Neural cell (in vitro differentiated cells): ENCODE results near the gene DLST. TPM values are rescaled to one million over a fixed set of nuclear protein-coding genes. Genes with fewer than 3 reads are reported as not detected.

ENCODE experiments used
- H2AFZ ChIP-seq: fragments of 200-600, 300-800 bp; sonication (generic), shearing (Covaris generic); 2 replicates; pipeline ENCODE4 v1.6.0; 2014; ENCODE audit warnings: low read depth, mild to moderate bottlenecking, antibody characterized with exemption, low read length, moderate library complexity
- H3F3A ChIP-seq: fragments of 200-600 bp; shearing (Covaris generic); 2 replicates; pipeline ENCODE4 v1.6.1; 2016; ENCODE audit warnings: mild to moderate bottlenecking, moderate library complexity, mixed read lengths, antibody characterized with exemption, low read length; ENCODE audit not compliant: insufficient read depth, poor library complexity, severe bottlenecking
- H3K27ac ChIP-seq: fragments of 200-600, 300-800 bp; sonication (generic), shearing (Covaris generic); 2 replicates; pipeline ENCODE4 v1.5.1; 2014; ENCODE audit warnings: mild to moderate bottlenecking, low read length, moderate library complexity
- H3K27me3 ChIP-seq: fragments of 300-800, 200-600 bp; sonication (generic), shearing (Covaris generic); 2 replicates; pipeline ENCODE4 v1.6.0; 2014; ENCODE audit warnings: mild to moderate bottlenecking, low read depth, low read length, moderate library complexity; ENCODE audit not compliant: insufficient read depth
- H3K36me3 ChIP-seq: fragments of 300-800, 200-600 bp; sonication (generic), shearing (Covaris generic); 2 replicates; pipeline ENCODE4 v1.5.1; 2014; ENCODE audit warnings: mild to moderate bottlenecking, antibody characterized with exemption, low read length, moderate library complexity; ENCODE audit not compliant: insufficient read depth
- H3K4me2 ChIP-seq: fragments of 300-800, 200-600 bp; sonication (generic), shearing (Covaris generic); 2 replicates; pipeline ENCODE4 v1.6.0; 2014; ENCODE audit warnings: mild to moderate bottlenecking, low read length
- H3K4me3 ChIP-seq: fragments of 300-800, 200-600 bp; sonication (generic), shearing (Covaris generic); 2 replicates; pipeline ENCODE4 v1.5.1; 2014; ENCODE audit warnings: mild to moderate bottlenecking, low read length, moderate library complexity
- H3K79me2 ChIP-seq: fragments of 200-600 bp; shearing (Covaris generic); replicated peaks from 2 replicates; pipeline ENCODE4 v1.6.0; 2014; ENCODE audit warnings: mild to moderate bottlenecking, low read length, moderate library complexity; ENCODE audit not compliant: insufficient read depth
- H3K9ac ChIP-seq: fragments of 300-800, 200-600 bp; sonication (generic), shearing (Covaris generic); 2 replicates; pipeline ENCODE4 v1.6.1; 2016; ENCODE audit warnings: mild to moderate bottlenecking, low read length, mixed read lengths
- H3K9me2 ChIP-seq: fragments of 200-600 bp; shearing (Covaris generic); 2 replicates; pipeline ENCODE4 v1.6.1; 2016; ENCODE audit warnings: mild to moderate bottlenecking, low read length, mixed read lengths; ENCODE audit not compliant: insufficient read depth
- H3K9me3 ChIP-seq: fragments of 200-600, 300-800 bp; sonication (generic), shearing (Covaris generic); 2 replicates; pipeline ENCODE4 v1.6.1; 2016; ENCODE audit warnings: mild to moderate bottlenecking, mixed run types, low read length, moderate library complexity, mixed read lengths
- H4K20me1 ChIP-seq: fragments of 200-600 bp; shearing (Covaris generic); 2 replicates; pipeline ENCODE4 v1.6.1; 2016; ENCODE audit warnings: mild to moderate bottlenecking, mixed run types; ENCODE audit not compliant: insufficient read depth
- EP300 ChIP-seq: fragments of 450-650 bp; conservative IDR thresholded peaks from 2 replicates; pipeline ENCODE4 v1.6.1; 2014; ENCODE audit warnings: antibody characterized with exemption, mild to moderate bottlenecking, moderate library complexity; ENCODE audit not compliant: poor library complexity, severe bottlenecking
- EZH2 ChIP-seq: fragments of 200-600, 300-800 bp; shearing (Covaris generic), sonication (generic); IDR thresholded peaks from 2 replicates; pipeline ENCODE4 v1.6.1; 2014; ENCODE audit warnings: antibody characterized with exemption, low read length, borderline replicate concordance, mild to moderate bottlenecking; ENCODE audit not compliant: insufficient read depth, poor library complexity, severe bottlenecking
- MXI1 ChIP-seq: fragments of 450-650 bp; conservative IDR thresholded peaks from 2 replicates; pipeline ENCODE4 v1.6.1; 2014; ENCODE audit warnings: antibody characterized with exemption, mild to moderate bottlenecking; ENCODE audit not compliant: poor library complexity, severe bottlenecking
- POLR2AphosphoS5 ChIP-seq: IDR thresholded peaks from 2 replicates; pipeline ENCODE4 v1.6.1; 2012
- RAD21 ChIP-seq: fragments of 450-650 bp; conservative IDR thresholded peaks from 2 replicates; pipeline ENCODE4 v1.6.1; 2014; ENCODE audit warnings: antibody characterized with exemption, mild to moderate bottlenecking, moderate library complexity
- REST ChIP-seq: IDR thresholded peaks from 2 replicates; pipeline ENCODE4 v1.6.1; 2012; ENCODE audit warnings: borderline replicate concordance
- SMC3 ChIP-seq: fragments of 450-650 bp; conservative IDR thresholded peaks from 2 replicates; pipeline ENCODE4 v1.6.1; 2014; ENCODE audit warnings: antibody characterized with exemption, mild to moderate bottlenecking, moderate library complexity; ENCODE audit not compliant: poor library complexity
- TAF1 ChIP-seq: IDR thresholded peaks from 2 replicates; pipeline ENCODE4 v1.6.1; 2012; ENCODE audit warnings: low read depth
- polyA plus RNA-seq: library from polyadenylated mRNA; depleted of rRNA; stranded (reverse); fragments of >200 nt; gene quantifications from 2 replicates; pipeline ENCODE4 v1.2.3, GENCODE V29; 2014
- TF ChIP-seq, protein P1 (sequence below): fragments of 450-650 bp; IDR thresholded peaks from 2 replicates; pipeline ENCODE4 v1.5.1; 2014; ENCODE audit warnings: antibody characterized with exemption, mild to moderate bottlenecking, moderate library complexity; ENCODE audit not compliant: poor library complexity, severe bottlenecking

The DLST gene
- polyA plus RNA-seq, 1 donor from 2014 or later: 59.7 TPM

DNA sequence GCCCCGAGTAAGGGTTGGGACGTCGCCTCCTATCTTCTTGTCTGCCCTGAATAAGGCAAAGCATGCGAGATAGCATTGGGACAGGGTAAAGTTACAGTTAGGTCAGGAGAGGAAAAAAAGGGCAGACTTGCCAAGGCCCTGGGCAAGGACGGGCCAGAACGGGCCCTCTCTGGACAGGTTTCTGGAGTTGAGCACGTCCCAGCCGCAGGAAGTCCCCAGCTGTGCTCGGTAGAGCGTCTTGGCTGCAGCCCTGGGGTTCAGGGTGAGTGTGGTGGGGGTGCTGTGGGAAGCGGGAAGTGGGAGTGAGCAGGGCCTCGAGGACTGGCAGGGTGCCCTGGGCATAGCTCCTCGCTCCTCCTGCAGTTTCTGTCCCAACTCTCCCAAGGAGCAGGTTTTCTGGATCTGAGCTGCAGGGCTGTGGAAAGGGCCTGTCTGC lies 35.9 kb downstream of the DLST start:
- no peak overlapping the region for H2AFZ ChIP-seq

DNA sequence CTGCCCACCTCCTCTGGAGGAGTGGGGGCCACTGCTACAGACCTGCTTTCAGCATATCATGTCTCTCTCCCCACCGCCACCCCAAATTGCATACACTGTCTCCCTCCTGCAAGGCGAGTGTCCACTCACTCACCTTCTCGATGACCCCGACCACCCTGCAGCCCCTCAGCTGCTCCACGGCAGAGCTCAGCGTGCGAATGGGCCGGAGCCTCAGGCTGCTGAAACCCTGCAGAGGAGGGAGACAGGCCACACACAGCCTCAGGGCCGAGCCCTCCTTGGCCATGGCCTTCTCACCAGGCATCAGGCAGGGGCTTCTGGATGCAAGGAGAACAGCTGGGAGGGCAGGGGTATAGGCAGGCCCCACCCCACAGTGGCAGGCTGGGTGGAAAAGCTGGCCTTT lies 36.7 kb downstream of the DLST start:
- H3K4me3 ChIP-seq: no peak overlapping the region
- no peaks in the 10 kb centered on the region for H4K20me1 ChIP-seq
- no peaks in the 10 kb centered on the region for H3K27me3 ChIP-seq
- H3K79me2 ChIP-seq: no peaks in the 10 kb centered on the region
- H3K4me2 ChIP-seq: no peak overlapping the region
- no peak overlapping the region for H2AFZ ChIP-seq
- H3K36me3 ChIP-seq: no peaks in the 10 kb centered on the region
- H3K9ac ChIP-seq: no peak overlapping the region
- H3K9me2 ChIP-seq: no peaks in the 10 kb centered on the region
- H3K9me3 ChIP-seq: no peaks in the 10 kb centered on the region
- no peak overlapping the region for H3K27ac ChIP-seq
- no peaks in the 10 kb centered on the region for H3F3A ChIP-seq
- no peak for TF ChIP-seq RAD21
- no peak for TF ChIP-seq REST
- TF ChIP-seq EP300: no peak
- no peak for TF ChIP-seq EZH2
- TF ChIP-seq, protein P1, sequence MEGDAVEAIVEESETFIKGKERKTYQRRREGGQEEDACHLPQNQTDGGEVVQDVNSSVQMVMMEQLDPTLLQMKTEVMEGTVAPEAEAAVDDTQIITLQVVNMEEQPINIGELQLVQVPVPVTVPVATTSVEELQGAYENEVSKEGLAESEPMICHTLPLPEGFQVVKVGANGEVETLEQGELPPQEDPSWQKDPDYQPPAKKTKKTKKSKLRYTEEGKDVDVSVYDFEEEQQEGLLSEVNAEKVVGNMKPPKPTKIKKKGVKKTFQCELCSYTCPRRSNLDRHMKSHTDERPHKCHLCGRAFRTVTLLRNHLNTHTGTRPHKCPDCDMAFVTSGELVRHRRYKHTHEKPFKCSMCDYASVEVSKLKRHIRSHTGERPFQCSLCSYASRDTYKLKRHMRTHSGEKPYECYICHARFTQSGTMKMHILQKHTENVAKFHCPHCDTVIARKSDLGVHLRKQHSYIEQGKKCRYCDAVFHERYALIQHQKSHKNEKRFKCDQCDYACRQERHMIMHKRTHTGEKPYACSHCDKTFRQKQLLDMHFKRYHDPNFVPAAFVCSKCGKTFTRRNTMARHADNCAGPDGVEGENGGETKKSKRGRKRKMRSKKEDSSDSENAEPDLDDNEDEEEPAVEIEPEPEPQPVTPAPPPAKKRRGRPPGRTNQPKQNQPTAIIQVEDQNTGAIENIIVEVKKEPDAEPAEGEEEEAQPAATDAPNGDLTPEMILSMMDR: no peak
- TF ChIP-seq POLR2AphosphoS5: no peak
- no peak for TF ChIP-seq MXI1
- TF ChIP-seq SMC3: no peak

More for the DNA sequence above, 35.9 kb downstream of the DLST start:
- H3K27me3 ChIP-seq: no peaks in the 10 kb centered on the region
- H3F3A ChIP-seq: no peaks in the 10 kb centered on the region
- no peaks in the 10 kb centered on the region for H3K9me3 ChIP-seq
- H3K9ac ChIP-seq: no peak overlapping the region
- no peak overlapping the region for H3K27ac ChIP-seq
- TF ChIP-seq, protein P1: no peak
- TF ChIP-seq MXI1: no peak
- no peak for TF ChIP-seq POLR2AphosphoS5
- no peak for TF ChIP-seq RAD21
- TF ChIP-seq SMC3: no peak
- TF ChIP-seq REST: no peak
- no peak for TF ChIP-seq EZH2
- TF ChIP-seq EP300: no peak
- TF ChIP-seq TAF1: no peak
- no peaks in the 10 kb centered on the region for H3K9me2 ChIP-seq
- no peaks in the 10 kb centered on the region for H3K36me3 ChIP-seq
- no peaks in the 10 kb centered on the region for H3K79me2 ChIP-seq
- H4K20me1 ChIP-seq: no peaks in the 10 kb centered on the region
- H3K4me2 ChIP-seq: no peak overlapping the region
- H3K4me3 ChIP-seq: no peak overlapping the region
